Prostate gland (tissue), 1 donor: ENCODE data around the gene KDM1A.

ENCODE experiments used
- POLR2A ChIP-seq: fragments of 450-650 bp; IDR thresholded peaks from one replicate; pipeline ENCODE4 v1.6.1; 2016; ENCODE audit warnings: antibody characterized with exemption, mild to moderate bottlenecking
- POLR2AphosphoS5 ChIP-seq: sonication (generic); formaldehyde crosslinking; IDR thresholded peaks from one replicate; pipeline ENCODE4 v1.6.1; 2017; ENCODE audit warnings: antibody characterized with exemption

GRCh38 chr1:23097316-23097715 lies 78.0 kb downstream of the KDM1A start:
- TF ChIP-seq POLR2A (no peak), POLR2AphosphoS5 (no peak)
